HG03135 (cell line): ENCODE results near the gene TRAF3.

ENCODE experiments used
- ATAC-seq: cut with Tn5 transposase; IDR thresholded peaks from one replicate; pipeline ENCODE4 v1.9.1; 2021; ENCODE audit warnings: mild to moderate bottlenecking, moderate library complexity; ENCODE audit not compliant: unreplicated experiment

The TRAF3 gene

DNA sequence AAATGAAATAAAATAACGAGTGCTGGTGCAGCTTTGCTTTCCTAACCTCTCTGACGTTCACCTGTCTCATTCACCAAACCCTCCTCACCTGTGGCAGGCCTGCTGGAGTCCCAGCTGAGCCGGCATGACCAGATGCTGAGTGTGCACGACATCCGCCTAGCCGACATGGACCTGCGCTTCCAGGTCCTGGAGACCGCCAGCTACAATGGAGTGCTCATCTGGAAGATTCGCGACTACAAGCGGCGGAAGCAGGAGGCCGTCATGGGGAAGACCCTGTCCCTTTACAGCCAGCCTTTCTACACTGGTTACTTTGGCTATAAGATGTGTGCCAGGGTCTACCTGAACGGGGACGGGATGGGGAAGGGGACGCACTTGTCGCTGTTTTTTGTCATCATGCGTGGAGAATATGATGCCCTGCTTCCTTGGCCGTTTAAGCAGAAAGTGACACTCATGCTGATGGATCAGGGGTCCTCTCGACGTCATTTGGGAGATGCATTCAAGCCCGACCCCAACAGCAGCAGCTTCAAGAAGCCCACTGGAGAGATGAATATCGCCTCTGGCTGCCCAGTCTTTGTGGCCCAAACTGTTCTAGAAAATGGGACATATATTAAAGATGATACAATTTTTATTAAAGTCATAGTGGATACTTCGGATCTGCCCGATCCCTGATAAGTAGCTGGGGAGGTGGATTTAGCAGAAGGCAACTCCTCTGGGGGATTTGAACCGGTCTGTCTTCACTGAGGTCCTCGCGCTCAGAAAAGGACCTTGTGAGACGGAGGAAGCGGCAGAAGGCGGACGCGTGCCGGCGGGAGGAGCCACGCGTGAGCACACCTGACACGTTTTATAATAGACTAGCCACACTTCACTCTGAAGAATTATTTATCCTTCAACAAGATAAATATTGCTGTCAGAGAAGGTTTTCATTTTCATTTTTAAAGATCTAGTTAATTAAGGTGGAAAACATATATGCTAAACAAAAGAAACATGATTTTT lies 128.2 kb downstream of the TRAF3 start:
- no peak for ATAC-seq

DNA sequence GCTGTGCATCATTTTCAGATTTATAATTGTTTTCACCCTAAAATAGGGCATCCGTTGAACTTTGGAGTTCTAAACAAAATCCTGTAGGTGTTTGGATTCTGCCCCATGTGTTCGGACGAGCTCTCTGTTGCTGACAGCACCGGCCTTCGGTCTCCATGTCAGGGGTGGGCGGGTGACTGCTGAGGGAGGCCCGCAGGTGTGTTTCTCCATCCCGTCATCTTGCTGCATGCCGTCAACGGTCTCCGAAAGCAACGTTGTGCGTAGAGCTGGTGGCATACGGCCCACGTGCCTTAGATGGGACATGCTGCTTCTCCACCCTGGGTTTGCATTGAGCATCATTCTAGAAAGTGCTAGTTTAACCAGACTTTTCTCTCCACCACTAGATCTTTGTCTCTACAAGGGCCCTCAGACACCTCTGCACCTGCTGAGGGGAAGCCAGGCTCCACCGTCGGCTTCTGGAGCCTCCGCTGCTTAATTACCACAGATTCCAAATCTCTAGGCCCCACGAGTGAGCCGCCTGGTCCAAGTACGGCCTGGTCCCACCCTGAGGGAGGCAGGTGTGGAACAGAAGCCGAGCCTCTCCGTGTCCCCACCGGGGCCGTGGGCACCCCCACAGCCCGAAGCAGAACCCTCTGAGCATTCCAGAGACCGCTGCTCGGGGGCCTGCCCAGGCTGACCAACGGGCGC lies 129.5 kb downstream of the TRAF3 start:
- no peak for ATAC-seq

DNA sequence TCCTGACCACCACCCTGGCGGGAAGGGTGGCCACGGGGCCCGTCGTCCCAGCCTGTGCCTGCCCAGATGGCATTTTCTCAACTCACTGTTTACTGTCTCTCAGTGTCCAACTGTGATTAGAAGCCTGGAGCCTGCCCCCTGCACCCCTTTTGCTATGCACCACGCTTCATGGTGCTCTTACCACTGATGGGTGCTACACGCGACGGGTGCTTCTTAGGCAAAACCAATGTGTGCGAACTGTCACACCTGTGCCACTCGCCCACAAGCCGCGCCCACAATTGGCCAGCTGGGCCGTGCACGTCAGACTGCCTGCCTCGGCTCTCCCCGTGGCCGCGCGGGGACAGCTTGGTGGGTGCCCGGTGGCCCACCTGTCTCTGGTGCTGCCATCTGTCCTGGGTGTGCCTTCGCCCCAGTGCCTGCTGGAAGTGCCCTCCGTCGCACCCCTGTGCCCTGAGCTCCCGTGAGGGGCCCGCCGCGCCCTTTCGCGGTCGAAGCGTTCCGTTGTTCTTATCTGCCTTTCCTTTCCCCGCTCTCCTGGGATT lies 130.1 kb downstream of the TRAF3 start:
- no peak for ATAC-seq

DNA sequence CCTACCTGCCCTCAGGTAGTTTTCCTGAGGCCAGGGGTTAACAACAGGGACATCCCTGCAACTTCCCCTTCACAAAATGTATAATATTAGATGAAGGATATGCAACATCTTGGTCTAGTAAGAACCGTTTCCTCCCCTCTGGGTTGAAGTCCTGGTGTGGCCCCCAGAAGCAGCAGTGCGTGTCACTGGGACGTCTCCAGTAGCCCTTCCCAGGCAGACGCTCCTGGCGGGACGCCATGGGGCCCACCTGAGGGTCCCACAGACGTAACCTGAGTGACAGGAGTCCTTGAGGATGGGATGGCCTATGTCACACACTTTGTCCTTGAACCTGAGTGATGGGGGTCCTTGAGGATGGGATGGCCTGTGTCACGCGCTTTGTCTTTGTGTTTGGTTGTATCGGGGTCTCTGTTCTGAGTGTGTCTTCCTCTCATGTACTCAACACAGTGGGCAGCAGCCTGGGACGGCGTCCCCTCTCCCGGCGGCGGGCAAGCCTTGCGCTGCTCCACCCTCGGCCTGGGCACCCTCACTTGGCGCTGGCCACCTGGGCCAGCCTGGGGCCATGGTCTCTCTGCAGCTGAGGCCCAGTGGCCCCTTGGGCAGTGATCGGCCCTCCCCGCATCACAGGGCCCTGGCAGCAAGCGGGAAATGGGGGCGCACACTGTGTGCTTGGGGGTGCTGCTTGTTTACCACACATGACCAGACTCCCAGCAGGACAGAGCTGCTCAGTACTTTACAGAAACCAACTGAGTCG lies 130.9 kb downstream of the TRAF3 start:
- no peak for ATAC-seq

DNA sequence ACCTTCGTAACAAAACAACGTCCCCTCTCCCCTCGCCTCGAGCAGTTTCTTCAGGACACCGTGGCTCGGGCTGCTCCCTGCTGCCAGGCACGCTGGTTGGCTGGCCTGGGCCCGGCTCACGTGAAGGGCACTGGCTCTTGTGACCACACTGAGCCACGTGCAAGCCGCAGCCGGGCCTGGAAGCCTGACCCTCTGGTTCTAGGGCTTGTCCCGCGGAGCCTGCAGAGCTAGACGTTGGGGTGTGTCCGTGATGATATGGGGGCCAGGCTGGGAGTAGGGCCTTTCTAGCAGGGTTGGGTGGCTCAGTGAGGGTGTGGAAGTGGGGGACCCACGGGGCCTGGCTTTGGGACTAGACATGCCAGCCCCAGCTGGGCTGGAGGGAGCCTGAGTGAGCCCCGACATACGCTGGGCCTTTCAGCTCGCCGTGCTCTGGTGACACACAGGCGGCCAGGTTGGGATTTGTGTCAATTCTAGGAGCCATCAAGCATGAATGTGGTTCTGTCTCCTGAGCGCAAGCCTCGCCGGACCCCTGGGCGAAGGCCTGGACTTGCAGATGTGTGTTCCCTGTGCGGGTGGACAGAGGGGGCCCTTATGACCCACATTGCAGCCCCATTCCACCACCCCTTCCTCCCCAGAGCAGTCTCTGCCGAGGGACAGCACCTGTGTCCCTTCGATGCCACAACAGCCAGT lies 131.7 kb downstream of the TRAF3 start:
- no peak for ATAC-seq

DNA sequence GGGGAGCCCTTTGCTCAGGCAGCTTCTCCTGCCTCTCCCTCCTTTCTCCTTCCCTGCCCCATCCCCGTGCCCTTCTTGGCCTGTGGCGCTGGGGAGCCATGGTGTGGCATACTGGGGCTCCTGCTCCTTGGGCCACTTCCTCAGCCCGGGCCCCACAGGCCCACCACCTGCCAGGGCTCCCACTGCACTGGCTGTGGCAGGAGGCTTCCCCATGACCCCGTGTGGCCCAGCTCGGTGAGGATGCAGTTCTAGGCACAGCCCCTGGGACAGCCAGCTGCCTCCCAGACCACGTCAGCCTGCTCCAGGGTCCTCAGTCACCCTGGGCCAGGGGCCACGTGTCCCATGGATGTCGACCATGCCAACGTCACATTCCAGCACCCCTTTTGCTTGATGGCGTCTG lies 132.2 kb downstream of the TRAF3 start:
- ATAC-seq, result no peak

DNA sequence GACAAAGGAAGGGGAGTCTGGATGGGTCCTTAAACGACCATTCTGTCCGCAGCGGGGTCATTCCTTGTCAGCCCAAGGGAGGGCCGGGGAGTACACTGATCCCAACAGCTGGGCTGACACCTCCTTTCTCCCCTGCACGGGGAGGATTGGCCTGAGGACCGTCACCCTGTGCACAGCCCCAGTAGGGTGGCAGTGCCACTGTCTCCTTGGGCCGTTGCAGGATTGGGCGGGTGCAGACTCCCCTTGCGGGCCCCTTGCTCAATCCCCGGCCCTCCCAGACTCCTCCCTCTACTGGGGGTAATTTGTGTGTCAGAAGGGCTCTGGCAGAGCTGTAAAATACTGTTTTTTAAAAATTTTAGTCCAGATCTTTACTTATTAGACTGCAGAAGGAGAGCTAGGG lies 132.7 kb downstream of the TRAF3 start:
- ATAC-seq, result no peak

DNA sequence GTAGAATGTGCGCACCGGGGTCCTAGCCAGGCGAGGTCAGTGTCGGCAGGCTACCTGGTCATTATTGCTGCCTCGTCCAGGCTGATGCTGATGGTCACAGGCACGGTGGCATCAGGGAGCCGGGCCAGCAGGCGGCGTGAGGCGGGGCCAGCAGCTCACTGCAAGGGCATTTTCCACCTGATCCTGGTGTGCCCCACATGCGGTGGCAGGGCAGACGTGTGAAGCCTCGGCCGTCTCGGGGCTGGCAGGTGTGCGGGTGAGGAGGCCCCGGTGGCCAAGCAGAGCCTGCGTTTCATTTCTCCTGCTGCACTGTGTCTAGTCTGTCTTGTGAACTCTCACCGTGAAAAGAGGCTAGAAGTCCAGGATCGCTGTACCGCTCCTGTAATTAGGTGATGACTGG lies 133.2 kb downstream of the TRAF3 start:
- no peak for ATAC-seq

DNA sequence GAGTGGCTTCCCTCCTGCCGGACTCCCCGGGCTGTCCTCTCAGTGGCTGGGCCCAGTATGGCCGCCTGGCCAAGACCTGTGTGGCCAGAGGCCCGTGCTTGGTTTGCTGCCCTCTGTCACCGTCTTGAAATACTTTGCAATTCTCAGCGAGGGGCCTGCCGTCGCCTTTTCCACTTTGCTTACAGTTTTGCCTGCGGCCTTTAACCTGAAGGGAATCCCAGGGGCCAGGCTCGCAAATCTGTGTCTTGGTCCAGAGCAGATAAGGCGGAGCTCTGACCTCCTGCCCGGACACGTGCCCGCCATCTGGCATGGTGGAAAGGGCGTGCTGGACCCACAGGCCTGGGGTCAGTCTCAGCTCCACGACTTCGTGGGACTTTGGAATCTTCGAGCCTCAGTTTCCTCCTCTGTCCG lies 134.3 kb downstream of the TRAF3 start:
- ATAC-seq, result no peak

DNA sequence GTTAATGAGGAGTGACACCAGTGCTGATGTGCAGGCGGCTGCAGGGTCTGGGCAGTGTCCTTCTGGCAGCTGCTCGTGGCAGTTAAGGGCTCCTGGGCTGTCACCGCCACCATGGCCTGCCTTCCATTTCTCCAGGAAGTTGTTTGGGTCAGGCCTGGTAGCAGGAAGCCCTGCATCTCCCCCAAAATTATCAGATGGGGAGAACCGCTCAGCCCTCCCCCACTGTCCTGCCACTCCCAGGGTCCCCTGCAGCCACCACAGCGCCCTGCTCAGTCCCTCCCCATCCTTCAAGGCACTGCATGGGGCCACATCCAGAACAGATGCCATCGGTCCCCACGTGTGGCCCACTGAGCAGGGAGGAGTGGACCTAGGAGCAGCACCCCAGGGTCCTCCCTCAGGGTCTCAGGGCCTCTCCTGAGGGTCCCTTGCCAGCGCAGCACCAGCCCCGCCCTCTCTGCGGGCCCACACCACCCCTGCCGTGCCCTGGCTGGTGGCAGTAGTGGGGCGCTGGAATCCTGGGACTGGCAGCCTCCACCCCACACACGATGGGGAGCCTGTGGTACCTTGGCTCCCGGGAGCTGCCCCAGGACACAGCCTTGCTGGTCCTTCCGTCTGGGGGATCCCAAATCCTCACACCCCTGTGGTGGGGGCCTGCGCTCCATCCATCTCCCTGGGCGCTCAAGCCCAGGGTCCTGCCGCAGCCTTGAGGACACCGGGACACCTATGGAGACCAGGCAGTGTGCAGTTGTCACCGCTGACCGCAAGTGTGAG lies 134.9 kb downstream of the TRAF3 start:
- ATAC-seq, result no peak

DNA sequence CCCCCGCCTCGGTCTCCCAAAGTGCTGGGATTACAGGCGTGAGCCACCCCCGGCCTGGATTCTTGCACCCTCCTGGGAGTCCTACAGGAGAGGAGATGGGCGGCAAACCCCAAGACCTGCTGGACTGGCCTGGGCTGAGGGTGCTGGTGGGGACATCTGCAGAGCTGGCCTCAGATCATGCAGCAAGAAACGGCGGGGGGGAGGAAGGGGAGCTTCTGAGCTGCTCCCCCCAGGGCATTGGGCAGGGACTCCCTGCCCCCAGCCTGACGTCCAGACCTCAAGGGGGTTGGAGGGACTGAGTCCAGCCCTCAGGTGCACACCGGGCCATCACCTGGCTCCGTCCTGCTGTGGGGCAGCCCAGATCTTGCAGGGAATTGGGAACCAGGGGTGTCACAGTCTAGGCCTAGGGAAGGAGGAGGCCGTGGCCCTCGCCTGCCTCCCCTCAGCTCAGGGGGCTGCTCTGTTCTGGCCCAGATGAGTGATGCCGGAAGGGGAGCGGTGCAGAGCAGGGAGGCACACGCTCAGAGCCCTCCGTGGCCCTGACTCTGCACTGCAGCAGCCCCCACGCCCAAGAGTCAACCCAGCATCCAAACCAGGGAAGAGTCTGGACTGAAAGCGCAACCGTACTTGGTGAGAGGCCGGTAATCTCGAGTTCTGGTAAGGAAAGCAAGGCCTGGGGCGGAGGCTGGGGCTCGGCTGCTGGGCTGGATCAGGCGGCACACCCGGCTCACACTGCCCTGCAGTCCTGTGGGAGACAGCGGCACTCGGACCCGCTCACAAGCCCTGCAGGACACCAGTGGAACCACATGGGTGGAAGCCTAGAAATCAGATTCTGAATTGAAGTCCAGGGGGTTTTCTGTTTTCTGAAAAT lies 136.3 kb downstream of the TRAF3 start:
- no peak for ATAC-seq

DNA sequence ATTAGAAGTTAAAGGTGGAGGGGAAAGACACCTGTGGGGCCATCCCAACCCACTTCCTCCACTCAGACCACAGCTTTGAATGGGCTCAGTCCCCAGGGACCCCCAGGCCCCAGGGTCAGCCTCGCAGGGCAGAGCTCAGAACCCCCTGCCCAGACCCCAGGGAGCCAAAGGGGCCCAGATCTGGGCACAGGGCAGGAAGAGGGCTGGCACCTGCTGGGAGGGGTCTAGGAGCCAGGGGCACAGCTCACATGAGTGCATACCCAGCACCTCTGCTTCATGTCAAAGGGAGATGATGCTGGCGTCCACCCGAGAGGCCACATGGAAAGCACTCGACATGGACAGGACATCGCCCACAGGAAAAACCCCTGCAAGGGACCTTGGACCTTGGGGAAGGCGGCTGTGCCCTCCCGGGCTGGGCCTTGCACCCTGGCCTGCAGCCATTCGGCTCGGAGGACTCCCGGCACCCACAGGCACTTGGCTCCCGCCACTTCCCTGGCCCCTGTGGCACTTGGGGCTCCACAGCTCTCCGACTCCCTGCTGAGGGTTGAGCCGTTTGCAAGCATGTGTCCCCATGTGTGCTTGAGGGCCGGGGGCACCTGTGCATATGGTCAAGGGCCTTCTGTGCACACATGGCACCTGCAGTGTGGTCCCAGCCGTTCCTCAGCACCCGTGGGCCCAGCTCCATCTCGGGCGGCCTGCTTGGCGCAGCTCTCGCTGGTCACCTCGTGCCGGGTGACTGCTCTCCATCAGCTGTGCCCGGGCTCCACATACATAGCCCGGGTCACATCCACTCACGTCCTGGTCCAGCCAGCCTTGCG lies 137.4 kb downstream of the TRAF3 start:
- ATAC-seq, result no peak

DNA sequence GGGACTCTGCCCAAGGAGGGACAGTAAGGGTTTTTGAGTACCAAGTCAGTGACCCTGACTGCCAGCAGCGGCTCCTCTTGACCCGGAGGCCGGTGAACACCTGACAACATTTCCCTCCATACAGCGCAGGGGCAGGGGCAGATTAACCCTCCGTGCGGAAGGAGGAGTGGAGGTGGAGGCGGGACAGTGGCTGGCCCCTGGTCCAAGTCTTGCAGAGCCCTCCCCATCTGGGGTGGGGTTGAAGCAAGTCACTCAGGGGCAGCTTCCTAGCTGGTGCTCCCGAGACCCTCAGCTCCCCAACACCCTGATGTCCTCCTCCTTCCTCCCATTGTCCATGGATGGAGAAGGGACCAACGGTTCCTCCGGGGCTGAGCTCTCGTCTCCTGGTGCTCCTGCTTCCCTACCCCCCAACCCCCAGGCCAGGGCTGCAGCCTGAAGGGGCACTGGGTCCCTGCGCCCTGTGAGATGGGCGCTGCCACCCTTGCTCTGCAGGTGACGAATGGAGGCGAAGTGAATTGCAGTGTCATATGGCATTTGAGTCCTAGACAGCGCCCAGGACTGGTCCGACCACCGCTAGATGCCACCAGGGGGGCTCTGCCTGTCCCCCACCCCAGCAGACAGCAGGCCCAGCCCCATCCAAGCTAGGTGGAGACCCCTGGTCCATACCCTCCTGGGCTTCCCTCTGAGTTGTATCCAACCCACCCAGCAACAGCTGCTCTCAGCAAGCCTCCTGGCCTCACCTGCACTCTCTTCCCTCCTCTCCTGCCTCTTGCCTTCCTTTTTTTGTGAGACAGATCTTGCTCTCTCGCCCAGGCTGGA lies 138.3 kb downstream of the TRAF3 start:
- ATAC-seq, result no peak

DNA sequence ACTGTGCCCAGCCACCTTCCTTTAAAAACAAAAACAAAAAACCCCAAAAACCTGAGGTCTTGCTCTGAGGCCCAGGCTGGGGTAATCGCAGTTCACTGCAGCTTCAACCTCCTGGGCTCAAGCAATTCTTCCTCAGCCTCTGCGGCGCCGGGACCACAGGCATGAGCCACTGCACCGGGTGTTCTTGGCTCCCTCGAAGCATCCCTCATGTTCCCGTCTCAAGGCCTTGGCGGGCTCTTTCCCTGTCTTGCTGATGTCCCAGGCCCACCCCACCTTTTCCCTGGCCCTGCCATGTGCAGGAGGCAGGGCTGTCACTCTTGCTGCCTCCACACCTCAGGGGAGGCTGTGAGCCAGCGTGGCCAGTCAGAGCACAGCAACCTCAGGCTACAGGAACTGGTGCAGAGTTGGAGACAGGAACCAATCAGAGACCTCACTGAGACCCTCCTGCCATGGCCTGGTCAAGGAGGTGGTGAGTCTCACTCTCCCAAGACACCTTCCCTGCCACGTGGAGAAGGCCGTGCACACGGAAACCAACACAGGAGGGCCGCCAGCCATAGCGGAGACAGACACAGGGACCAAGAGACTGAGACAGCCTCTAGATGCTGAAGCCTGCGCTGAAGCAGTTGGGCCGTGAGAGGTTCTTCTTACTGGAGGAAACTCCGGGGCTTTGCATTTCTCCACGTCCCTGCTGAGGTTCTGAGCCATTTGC lies 139.3 kb downstream of the TRAF3 start:
- no peak for ATAC-seq

DNA sequence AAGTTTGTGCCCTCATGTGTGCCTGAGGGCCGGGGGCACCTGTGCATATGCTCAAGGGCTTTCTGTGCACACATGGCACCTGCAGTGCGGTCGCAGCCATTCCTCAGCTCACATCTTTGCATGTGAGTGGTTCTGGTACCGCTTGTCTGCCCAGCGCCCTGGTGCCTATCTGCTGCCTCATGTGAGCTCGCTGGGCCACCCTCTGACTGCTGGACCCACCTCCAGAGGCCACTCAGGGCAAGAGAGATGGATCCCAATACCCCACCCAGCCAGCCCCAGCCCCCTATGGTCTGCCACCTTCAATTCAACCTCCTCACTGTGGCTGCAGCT lies 139.8 kb downstream of the TRAF3 start:
- no peak for ATAC-seq

DNA sequence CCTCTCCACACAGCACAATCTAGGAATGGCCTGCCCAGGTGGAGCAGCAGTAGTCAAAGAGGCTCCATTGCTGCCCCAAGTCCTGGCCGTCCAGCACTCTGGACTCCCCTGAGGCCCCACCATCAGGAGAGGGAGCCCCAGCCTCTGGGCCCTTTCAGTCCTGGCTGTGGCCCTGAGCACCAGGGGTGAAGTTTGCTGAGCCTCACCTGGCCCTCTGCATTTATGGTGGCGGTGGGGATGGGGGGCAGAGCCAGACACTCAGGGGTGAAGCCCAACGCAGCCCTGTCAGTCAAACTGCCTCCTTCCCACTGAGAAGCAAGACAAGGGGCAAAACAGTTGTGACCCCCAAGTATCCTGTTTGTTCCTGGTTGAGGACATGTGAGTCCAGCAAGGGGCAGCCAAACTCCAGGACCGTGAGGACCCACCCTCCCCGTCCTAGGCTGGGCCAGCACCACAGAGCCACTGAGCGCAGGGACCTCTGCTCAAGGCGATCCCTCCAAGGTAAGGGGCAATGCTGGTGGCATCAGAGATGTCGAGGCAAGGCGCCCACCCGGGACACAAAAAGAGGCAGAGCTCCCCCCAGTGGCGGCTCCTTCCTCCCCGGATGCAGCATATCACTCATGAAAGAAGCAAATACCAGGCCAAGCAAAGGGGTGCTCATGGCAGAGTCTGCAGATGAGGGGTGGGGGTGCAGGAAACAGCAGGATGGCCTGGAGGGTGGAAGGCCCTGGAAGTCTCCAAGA lies 140.4 kb downstream of the TRAF3 start:
- no peak for ATAC-seq
